SK-N-SH (cell line): ENCODE results near the gene NLRC5. TPM values are rescaled to one million over a fixed set of nuclear protein-coding genes. Genes with fewer than 3 reads are reported as not detected.

Source experiments
- CTCF ChIA-PET: fragments of 300-600, 350-600 bp; formaldehyde crosslinking; extraction: SDS; loops from one replicate; lab custom pipeline; 2021; lab: Yijun Ruan, JAX
- POLR2A ChIA-PET: fragments of 350-600 bp; sonication (Branson Sonifier 250); formaldehyde crosslinking; extraction: SDS; loops from one replicate; lab custom pipeline; 2020; ENCODE audit warnings: antibody characterized with exemption, inconsistent platforms; lab: Yijun Ruan, JAX
- DNase-seq: peaks from one replicate; pipeline ENCODE4 v3.0.0; 2012
- H2AFZ ChIP-seq: fragments of 200-600 bp; sonication (generic); 2 replicates; pipeline ENCODE4 v1.8.1; 2016; ENCODE audit warnings: antibody characterized with exemption, mild to moderate bottlenecking, low read depth
- H3F3A ChIP-seq: fragments of 200-600 bp; sonication (generic); replicated peaks from 2 replicates; pipeline ENCODE3; 2016; ENCODE audit warnings: antibody characterized with exemption, mild to moderate bottlenecking; ENCODE audit not compliant: insufficient read depth
- H3K27ac ChIP-seq, 2 experiments: fragments of 200-500 bp in 1 of 2; fragments of 200-600 bp in 1 of 2; sonication (Bioruptor generic) in 1 of 2; sonication (generic), shearing (Covaris generic) in 1 of 2; 2 replicates each; pipeline versions ENCODE4 v1.5.1 to v1.6.1; 2014 to 2016; ENCODE audit warnings: low read depth in 2 of 2, inconsistent platforms in 1 of 2, low read length in 1 of 2, mild to moderate bottlenecking in 1 of 2, mixed read lengths in 1 of 2
- H3K27me3 ChIP-seq: fragments of 200-600 bp; sonication (generic), shearing (Covaris generic); 2 replicates; pipeline ENCODE4 v1.6.1; 2016; ENCODE audit warnings: mixed run types; ENCODE audit not compliant: insufficient read depth
- H3K36me3 ChIP-seq, 2 experiments: fragments of 200-500 bp in 1 of 2; fragments of 200-600 bp in 1 of 2; sonication (Bioruptor generic) in 1 of 2; sonication (generic) in 1 of 2; replicated peaks in 1 of 2; 2 replicates each; pipeline versions ENCODE3 to v1.5.1; 2014 to 2016; ENCODE audit warnings: low read length in 1 of 2, mild to moderate bottlenecking in 1 of 2; ENCODE audit not compliant: insufficient read depth in 2 of 2, control insufficient read depth in 1 of 2
- H3K4me1 ChIP-seq, 2 experiments: fragments of 200-500 bp in 1 of 2; fragments of 200-600 bp in 1 of 2; sonication (Bioruptor generic) in 1 of 2; sonication (generic), shearing (Covaris generic) in 1 of 2; 2 replicates each; pipeline versions ENCODE4 v1.5.1 to v1.6.1; 2014 to 2016; ENCODE audit warnings: low read depth in 1 of 2, low read length in 1 of 2, mixed run types in 1 of 2; ENCODE audit not compliant: insufficient read depth in 2 of 2, control insufficient read depth in 1 of 2
- H3K4me2 ChIP-seq: fragments of 200-600 bp; sonication (generic), shearing (Covaris generic); 2 replicates; pipeline ENCODE4 v1.6.1; 2017; ENCODE audit warnings: mixed run types
- H3K4me3 ChIP-seq, 2 experiments: fragments of 200-500 bp in 1 of 2; fragments of 200-600 bp in 1 of 2; sonication (Bioruptor generic) in 1 of 2; sonication (generic), shearing (Covaris generic) in 1 of 2; 2 replicates each; pipeline versions ENCODE4 v1.5.1 to v1.8.1; 2014 to 2016; ENCODE audit warnings: low read depth in 2 of 2, inconsistent platforms in 1 of 2, low read length in 1 of 2, mild to moderate bottlenecking in 1 of 2, mixed read lengths in 1 of 2, moderate library complexity in 1 of 2
- H3K79me2 ChIP-seq: fragments of 200-600 bp; sonication (generic); 2 replicates; pipeline ENCODE4 v1.8.1; 2017; ENCODE audit warnings: mild to moderate bottlenecking; ENCODE audit not compliant: insufficient read depth
- H3K9ac ChIP-seq: fragments of 200-600 bp; sonication (generic); 2 replicates; pipeline ENCODE4 v1.6.1; 2017; ENCODE audit warnings: mixed run types
- H3K9me2 ChIP-seq: fragments of 200-600 bp; sonication (generic); 2 replicates; pipeline ENCODE4 v1.6.1; 2017; ENCODE audit warnings: mixed run types
- H3K9me3 ChIP-seq: fragments of 200-600 bp; sonication (generic); 2 replicates; pipeline ENCODE4 v1.6.1; 2017; ENCODE audit warnings: mixed run types, mild to moderate bottlenecking, moderate library complexity
- H4K20me1 ChIP-seq: fragments of 200-600 bp; sonication (generic); 2 replicates; pipeline ENCODE4 v1.6.1; 2017; ENCODE audit warnings: mild to moderate bottlenecking, mixed run types; ENCODE audit not compliant: insufficient read depth
- CHD2 ChIP-seq: fragments of 150-350 bp; IDR thresholded peaks from 2 replicates; pipeline ENCODE4 v1.6.1; 2018; ENCODE audit warnings: low read length; ENCODE audit not compliant: partially characterized antibody
- EZH2phosphoT487 ChIP-seq: fragments of 200-600 bp; sonication (generic); IDR thresholded peaks from 2 replicates; pipeline ENCODE4 v1.6.1; 2017; ENCODE audit warnings: low read depth, mixed run types, mild to moderate bottlenecking, antibody characterized with exemption, moderate library complexity, borderline replicate concordance
- FOSL2 ChIP-seq: IDR thresholded peaks from 2 replicates; pipeline ENCODE4 v1.4.0; 2012; ENCODE audit warnings: low read depth, mild to moderate bottlenecking, moderate library complexity, borderline replicate concordance
- FOXJ3 ChIP-seq: sonication (generic); formaldehyde crosslinking; IDR thresholded peaks from 2 replicates; pipeline ENCODE4 v1.5.1; 2020; ENCODE audit warnings: mild to moderate bottlenecking, missing genetic modification reagents
- FOXM1 ChIP-seq: IDR thresholded peaks from 2 replicates; pipeline ENCODE4 v1.4.0; 2012; ENCODE audit warnings: low read depth, mild to moderate bottlenecking
- JUND ChIP-seq: IDR thresholded peaks from 2 replicates; pipeline ENCODE4 v1.4.0; 2012
- NFIC ChIP-seq: IDR thresholded peaks from 2 replicates; pipeline ENCODE4 v1.4.0; 2012; ENCODE audit warnings: borderline replicate concordance
- RAD21 ChIP-seq: IDR thresholded peaks from 2 replicates; pipeline ENCODE4 v1.6.1; 2012; ENCODE audit warnings: mild to moderate bottlenecking, low read length
- SIN3A ChIP-seq: IDR thresholded peaks from 2 replicates; pipeline ENCODE4 v1.6.1; 2012; ENCODE audit warnings: low read depth, mild to moderate bottlenecking, low read length, moderate library complexity, borderline replicate concordance
- TAF1 ChIP-seq: IDR thresholded peaks from 2 replicates; pipeline ENCODE4 v1.6.1; 2012; ENCODE audit warnings: low read depth, mild to moderate bottlenecking, low read length, moderate library complexity, borderline replicate concordance
- TCF12 ChIP-seq: IDR thresholded peaks from 2 replicates; pipeline ENCODE4 v1.4.0; 2012
- TEAD4 ChIP-seq: IDR thresholded peaks from 2 replicates; pipeline ENCODE4 v1.4.0; 2012; ENCODE audit warnings: mild to moderate bottlenecking, borderline replicate concordance; ENCODE audit not compliant: insufficient read depth
- USF1 ChIP-seq: IDR thresholded peaks from 2 replicates; pipeline ENCODE4 v1.4.0; 2012; ENCODE audit warnings: low read depth, borderline replicate concordance
- USF2 ChIP-seq: fragments of 150-350 bp; IDR thresholded peaks from 2 replicates; pipeline ENCODE4 v1.6.1; 2017; ENCODE audit warnings: antibody characterized with exemption, low read length, low read depth, borderline replicate concordance
- YY1 ChIP-seq: IDR thresholded peaks from 2 replicates; pipeline ENCODE4 v1.4.0; 2012; ENCODE audit warnings: low read depth, mild to moderate bottlenecking
- ZBTB33 ChIP-seq: IDR thresholded peaks from 2 replicates; pipeline ENCODE4 v1.4.0; 2012; ENCODE audit warnings: low read depth, borderline replicate concordance
- WGBS: methylation state at CpG from one replicate; pipeline ENCODE4 v1.1.6; 2017; ENCODE audit warnings: low lambda C conversion rate; 5-methylcytosine and 5-hydroxymethylcytosine counted together
- polyA plus RNA-seq, 3 experiments: library from polyadenylated mRNA; depleted of rRNA; stranded (reverse); fragments of >200 nt; gene quantifications; 2 replicates each; pipeline ENCODE4 v1.2.3, GENCODE V29; 2012
- TF ChIP-seq, protein P1 (sequence below): IDR thresholded peaks from 2 replicates; pipeline ENCODE4; 2012
- TF ChIP-seq, protein P2 (sequence below): IDR thresholded peaks from 2 replicates; pipeline ENCODE4 v1.6.1; 2012; ENCODE audit warnings: mild to moderate bottlenecking, low read depth, low read length, moderate library complexity
- TF ChIP-seq, protein P3 (sequence below): fragments of 200-600 bp; sonication (generic); IDR thresholded peaks from 2 replicates; pipeline ENCODE4 v1.6.1; 2017; ENCODE audit warnings: antibody characterized with exemption, mild to moderate bottlenecking, moderate library complexity

NLRC5 gene
- polyA plus RNA-seq, 1 of the 3 experiments (the other 2 are of a cell fraction) = 6.5 TPM

DNA sequence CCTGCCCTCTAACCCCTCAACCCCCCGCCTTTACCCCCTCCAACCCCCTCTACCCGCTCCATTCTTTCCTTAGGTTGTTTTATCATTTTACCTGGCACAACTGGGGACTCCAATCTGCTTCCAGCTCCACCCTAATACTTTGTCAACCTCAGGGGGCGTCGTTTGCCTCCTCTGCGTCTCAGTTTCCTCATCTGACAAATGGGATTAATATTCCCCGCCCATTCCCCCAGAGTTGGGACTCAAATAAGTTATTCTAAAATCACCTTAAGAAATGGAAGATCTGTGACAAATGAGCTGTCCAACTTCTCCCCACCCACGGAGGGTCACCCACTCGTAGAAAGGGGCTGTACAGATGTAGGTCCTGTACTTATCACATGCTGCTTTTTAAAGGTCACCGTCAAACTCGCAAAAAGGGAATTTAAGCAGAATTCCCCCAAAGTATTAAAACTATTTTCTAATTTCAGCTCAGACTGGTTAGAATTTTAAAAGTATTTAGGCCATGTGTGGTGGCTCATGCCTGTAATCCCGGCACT is 62.4 kb downstream of the NLRC5 start:
- H3K4me3 ChIP-seq = no peak overlapping the region
- no peaks in the 10 kb centered on the region for H3K27me3 ChIP-seq
- no peaks in the 10 kb centered on the region for H3K4me1 ChIP-seq
- TF ChIP-seq USF2 (no peak), FOXJ3 (CRISPR knock-in tag) (no peak), JUND (no peak), YY1 (no peak), SIN3A (no peak), NFIC (no peak), USF1 (no peak), CHD2 (no peak), EZH2phosphoT487 (no peak), TAF1 (no peak), TEAD4 (no peak), FOXM1 (no peak), RAD21 (no peak), TCF12 (no peak), FOSL2 (no peak), ZBTB33 (no peak)
- TF ChIP-seq, protein P1, sequence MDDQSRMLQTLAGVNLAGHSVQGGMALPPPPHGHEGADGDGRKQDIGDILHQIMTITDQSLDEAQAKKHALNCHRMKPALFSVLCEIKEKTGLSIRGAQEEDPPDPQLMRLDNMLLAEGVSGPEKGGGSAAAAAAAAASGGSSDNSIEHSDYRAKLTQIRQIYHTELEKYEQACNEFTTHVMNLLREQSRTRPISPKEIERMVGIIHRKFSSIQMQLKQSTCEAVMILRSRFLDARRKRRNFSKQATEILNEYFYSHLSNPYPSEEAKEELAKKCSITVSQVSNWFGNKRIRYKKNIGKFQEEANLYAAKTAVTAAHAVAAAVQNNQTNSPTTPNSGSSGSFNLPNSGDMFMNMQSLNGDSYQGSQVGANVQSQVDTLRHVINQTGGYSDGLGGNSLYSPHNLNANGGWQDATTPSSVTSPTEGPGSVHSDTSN = no peak
- TF ChIP-seq, protein P2, sequence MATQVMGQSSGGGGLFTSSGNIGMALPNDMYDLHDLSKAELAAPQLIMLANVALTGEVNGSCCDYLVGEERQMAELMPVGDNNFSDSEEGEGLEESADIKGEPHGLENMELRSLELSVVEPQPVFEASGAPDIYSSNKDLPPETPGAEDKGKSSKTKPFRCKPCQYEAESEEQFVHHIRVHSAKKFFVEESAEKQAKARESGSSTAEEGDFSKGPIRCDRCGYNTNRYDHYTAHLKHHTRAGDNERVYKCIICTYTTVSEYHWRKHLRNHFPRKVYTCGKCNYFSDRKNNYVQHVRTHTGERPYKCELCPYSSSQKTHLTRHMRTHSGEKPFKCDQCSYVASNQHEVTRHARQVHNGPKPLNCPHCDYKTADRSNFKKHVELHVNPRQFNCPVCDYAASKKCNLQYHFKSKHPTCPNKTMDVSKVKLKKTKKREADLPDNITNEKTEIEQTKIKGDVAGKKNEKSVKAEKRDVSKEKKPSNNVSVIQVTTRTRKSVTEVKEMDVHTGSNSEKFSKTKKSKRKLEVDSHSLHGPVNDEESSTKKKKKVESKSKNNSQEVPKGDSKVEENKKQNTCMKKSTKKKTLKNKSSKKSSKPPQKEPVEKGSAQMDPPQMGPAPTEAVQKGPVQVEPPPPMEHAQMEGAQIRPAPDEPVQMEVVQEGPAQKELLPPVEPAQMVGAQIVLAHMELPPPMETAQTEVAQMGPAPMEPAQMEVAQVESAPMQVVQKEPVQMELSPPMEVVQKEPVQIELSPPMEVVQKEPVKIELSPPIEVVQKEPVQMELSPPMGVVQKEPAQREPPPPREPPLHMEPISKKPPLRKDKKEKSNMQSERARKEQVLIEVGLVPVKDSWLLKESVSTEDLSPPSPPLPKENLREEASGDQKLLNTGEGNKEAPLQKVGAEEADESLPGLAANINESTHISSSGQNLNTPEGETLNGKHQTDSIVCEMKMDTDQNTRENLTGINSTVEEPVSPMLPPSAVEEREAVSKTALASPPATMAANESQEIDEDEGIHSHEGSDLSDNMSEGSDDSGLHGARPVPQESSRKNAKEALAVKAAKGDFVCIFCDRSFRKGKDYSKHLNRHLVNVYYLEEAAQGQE = no peak
- TF ChIP-seq, protein P3, sequence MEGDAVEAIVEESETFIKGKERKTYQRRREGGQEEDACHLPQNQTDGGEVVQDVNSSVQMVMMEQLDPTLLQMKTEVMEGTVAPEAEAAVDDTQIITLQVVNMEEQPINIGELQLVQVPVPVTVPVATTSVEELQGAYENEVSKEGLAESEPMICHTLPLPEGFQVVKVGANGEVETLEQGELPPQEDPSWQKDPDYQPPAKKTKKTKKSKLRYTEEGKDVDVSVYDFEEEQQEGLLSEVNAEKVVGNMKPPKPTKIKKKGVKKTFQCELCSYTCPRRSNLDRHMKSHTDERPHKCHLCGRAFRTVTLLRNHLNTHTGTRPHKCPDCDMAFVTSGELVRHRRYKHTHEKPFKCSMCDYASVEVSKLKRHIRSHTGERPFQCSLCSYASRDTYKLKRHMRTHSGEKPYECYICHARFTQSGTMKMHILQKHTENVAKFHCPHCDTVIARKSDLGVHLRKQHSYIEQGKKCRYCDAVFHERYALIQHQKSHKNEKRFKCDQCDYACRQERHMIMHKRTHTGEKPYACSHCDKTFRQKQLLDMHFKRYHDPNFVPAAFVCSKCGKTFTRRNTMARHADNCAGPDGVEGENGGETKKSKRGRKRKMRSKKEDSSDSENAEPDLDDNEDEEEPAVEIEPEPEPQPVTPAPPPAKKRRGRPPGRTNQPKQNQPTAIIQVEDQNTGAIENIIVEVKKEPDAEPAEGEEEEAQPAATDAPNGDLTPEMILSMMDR = no peak
- H3K9me3 ChIP-seq = no peaks in the 10 kb centered on the region
- H3K4me2 ChIP-seq = no peak overlapping the region
- H3K79me2 ChIP-seq = no peaks in the 10 kb centered on the region
- H2AFZ ChIP-seq = no peak overlapping the region
- H3K9me2 ChIP-seq = no peaks in the 10 kb centered on the region
- DNase-seq = no peak
- ChIA-PET CTCF (interaction anchor here (0.6 to 2.0 kb wide), 3 partner anchors 9 to 41 kb away, joined by 3 to 6 read pairs (median 6); partner anchors contain the start of gene CPNE2), POLR2A (no interaction called here)
- no peak overlapping the region for H3K9ac ChIP-seq
- WGBS = 95% methylated on average over 11 of the region's 11 CpGs
- H3F3A ChIP-seq = no peaks in the 10 kb centered on the region
- H4K20me1 ChIP-seq = no peaks in the 10 kb centered on the region
- no peaks in the 10 kb centered on the region for H3K36me3 ChIP-seq
- H3K27ac ChIP-seq = no peak overlapping the region
